AG09319 (cell line): Measurements from ENCODE around the gene CENPM.

ENCODE experiments used
- DNase-seq: peaks from one replicate; pipeline ENCODE4 v3.0.0-alpha.2; 2010; ENCODE audit warnings: low read depth; ENCODE audit errors: extremely low read depth
- TF ChIP-seq, protein P1 (sequence below): IDR thresholded peaks from 2 replicates; pipeline ENCODE4 v1.5.1; 2011; ENCODE audit warnings: low read depth, mild to moderate bottlenecking, inconsistent platforms, low read length, moderate library complexity

Gene CENPM

DNA sequence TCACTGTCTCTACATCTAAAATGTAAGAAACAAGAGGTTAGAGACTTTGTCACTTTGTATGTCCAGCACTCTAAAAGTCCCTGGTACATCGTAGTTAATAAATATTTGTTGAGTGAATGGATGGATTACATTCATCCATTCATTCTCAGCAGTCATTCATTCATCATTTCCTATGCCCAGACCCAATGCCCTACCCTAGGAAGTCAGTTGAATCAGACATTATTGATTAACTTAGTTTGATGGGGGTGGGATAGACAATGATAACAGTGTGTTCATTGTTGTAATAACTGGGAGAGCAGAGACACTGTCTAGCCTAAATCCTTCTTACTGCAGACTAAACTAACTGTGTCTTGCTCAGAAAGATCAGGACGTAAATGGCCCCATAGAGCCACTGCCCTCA is 1.2 kb upstream of the CENPM start:
- TF ChIP-seq, protein P1, sequence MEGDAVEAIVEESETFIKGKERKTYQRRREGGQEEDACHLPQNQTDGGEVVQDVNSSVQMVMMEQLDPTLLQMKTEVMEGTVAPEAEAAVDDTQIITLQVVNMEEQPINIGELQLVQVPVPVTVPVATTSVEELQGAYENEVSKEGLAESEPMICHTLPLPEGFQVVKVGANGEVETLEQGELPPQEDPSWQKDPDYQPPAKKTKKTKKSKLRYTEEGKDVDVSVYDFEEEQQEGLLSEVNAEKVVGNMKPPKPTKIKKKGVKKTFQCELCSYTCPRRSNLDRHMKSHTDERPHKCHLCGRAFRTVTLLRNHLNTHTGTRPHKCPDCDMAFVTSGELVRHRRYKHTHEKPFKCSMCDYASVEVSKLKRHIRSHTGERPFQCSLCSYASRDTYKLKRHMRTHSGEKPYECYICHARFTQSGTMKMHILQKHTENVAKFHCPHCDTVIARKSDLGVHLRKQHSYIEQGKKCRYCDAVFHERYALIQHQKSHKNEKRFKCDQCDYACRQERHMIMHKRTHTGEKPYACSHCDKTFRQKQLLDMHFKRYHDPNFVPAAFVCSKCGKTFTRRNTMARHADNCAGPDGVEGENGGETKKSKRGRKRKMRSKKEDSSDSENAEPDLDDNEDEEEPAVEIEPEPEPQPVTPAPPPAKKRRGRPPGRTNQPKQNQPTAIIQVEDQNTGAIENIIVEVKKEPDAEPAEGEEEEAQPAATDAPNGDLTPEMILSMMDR, result no peak
- no peak for DNase-seq

DNA sequence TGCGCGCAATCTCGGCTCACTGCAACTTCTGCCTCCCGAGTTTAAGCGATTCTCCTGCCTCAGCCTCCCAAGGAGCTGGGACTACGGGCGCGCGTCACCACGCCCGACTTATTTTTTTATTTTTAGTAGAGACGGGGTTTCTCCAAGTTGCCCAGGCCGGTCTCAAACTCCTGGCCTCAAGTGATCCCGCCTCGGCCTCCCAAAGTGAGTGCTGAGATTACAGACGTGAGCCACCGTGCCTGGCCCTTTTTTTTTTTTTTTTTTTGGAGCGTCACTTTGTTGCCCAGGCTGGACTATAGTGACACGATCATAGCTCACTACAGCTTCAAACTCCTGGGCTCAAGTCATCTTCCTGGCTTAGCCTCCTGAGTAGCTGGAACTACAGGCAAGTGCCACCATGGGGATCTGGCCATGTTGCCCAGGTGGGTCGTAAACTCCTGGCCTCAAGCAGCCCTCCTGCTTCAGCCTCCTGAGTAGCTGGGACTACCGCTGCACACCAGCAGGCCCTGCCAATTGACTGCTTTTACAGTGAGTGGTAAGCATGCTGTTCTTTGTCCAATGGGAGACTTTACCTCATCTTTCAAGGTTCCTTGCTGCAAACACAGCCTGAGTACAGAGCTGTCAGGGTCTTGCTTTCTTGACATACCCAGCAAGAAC is 600 bp upstream of the CENPM start:
- DNase-seq, result no peak
- TF ChIP-seq, protein P1, result no peak

DNA sequence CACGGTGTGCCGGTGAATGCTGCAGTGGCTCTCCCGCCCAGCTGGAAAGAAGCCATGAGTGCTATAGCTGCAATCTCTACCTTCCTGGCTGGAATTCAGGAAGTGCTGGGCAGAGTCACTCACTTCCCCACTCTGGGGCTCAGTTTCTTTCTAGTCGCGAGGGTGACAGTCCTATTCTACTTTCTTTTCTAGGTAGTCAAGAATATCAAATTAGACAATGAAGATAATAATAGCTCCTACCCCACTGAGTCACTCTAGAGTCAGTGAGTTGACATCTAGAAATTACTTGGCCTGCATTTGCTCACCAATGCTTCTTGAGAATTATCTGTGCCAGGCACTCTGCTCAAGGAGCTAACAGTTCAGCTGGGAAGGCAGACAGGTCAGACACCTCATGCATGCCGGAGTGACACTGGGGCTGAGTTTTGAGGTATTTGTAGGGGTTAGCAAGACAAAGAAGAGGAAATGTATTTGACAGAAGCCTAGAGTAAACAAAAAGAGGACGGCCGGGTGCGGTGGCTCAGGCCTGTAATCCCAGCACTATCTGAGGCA is 3.2 kb downstream of the CENPM start:
- TF ChIP-seq, protein P1, result no peak
- no peak for DNase-seq

DNA sequence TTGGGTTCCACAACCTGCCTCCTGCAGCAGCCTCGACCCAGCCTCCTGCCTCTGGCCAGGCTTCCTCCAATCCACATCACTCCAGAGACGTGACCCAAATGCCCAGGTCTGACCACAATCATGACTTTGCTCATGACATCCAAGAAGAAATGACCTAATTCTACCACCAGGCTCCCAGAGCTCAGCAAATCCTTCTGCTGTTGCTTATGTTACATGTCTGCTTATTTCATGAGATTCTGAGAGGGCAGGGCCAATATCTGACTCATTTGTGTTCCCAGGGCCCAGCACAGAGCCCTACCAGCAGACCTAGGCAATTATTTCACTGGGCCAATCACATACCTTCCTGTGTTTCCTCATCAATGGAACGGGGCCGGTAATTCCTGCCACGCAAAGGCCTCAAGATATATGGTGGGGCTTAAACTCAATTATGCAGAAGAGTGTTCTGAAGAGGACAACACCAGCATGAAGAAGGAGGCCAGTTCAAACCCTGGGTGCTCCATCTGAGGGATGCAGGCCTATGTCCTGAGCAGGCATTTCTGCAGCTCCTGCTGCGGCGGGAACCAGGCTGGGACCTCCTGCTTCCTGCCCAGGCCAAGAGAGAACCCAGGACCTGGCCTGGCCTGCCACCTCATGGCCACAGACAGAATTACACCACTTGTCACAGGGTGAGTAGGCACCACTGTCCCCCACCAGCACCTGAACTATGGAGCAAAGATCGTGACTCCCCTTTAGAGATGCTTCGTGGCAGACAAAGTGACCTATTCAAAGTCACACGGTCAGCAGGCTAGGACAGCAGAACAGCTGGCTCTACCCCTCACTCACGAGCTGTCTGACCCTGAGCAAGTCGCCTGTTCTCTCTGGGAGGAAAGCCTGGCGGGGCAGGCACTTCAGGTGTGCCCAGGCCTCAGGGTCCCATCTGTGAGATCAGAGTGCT is 5.9 kb downstream of the CENPM start:
- TF ChIP-seq, protein P1, result peak; percentile 84
- DNase-seq, result peak; percentile 86

DNA sequence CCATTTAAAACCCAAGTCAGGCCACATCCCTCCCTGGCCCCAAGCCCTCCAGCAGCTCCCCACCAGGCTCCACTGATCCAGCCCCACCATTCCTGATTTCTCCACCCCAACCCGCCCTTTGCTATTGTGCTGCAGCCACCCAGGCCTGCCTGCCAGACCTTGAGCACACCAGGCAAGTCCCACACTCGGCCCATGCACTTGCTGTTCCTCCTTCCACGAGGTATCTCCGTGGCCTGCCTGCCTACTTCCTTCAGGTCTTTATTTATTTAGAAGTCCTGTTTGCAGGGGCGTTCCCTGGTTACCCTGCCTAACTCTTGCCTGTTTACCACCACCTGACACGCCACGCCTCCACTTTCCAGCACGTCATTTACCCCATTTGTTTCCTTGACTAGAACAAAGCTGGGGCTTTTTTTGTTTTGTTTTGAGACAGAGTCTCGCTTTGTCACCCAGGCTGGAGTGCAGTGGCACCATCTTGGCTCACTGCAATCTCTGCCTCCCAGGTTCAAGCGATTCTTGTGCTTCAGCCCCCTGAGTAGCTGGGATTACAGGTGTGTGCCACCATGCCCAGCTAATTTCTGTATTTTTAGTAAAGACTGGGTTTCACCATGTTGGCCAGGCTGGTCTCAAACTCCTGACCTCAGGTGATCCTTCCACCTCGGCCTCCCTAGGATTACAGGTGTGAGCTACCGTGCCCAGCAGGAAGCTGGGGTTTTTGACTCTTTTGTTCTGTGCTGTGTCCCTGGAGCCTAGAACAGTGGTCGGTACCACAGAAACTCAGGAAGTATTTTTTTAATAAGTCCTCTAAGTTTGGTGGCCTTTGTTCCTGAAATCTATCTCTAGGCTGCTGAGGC is 6.7 kb downstream of the CENPM start:
- TF ChIP-seq, protein P1, result no peak
- no peak for DNase-seq

DNA sequence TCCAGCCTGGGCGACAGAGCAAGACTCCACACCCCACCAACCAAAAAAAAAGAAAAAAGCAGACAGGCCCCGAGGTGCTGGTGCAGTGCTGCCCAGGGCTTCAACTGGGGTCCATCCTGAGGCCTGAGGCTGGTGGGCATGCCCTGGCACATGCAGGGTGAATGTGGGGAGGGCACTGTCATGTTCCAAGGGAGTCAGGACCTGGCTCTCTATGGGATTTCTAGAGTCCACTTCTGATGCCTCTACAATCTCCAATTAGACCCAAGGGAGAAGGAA is 10.1 kb downstream of the CENPM start:
- DNase-seq, result no peak
- TF ChIP-seq, protein P1, result no peak
